ENCODE data around the gene FOXN3. TPM values are rescaled to one million over a fixed set of nuclear protein-coding genes. Genes with fewer than 3 reads are reported as not detected.

Gene FOXN3
- total RNA-seq, 1 experiment from 2014 or later: 125 TPM

DNA sequence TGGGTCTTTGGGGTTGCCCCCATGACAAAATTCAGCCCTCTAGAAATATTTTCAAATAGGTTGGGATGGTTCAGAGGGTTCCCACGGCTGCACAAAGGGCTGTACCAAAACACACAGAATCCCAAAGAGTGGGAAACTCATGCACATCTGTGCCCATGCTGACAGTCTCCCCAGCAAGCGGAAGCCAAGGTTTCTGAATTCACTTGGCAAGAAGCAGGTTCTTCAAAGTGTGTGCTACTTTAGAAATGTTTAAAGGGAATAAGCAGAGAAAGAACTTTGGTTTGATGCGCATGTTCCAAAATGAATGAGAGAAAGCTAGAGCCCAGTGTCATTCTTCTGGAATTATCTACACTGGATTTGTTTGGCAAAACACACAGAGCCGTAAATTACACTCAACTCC, 46.7 kb downstream of the FOXN3 start:
- Histone ChIP-seq H4K8ac (replicated peaks; ENCODE audit: insufficient read length, low read depth, low read length) (no peak overlapping the region), H3K79me1 (ENCODE audit: insufficient read depth, low read depth, low read length, poor library complexity, severe bottlenecking) (peaks cover 10% of the 10 kb centered on the region), H3K18ac (ENCODE audit: insufficient read length, low read depth, low read length) (no peak overlapping the region), H3K14ac (ENCODE audit: insufficient read depth, low read length) (no peak overlapping the region), H3K23ac (ENCODE audit: insufficient read length, low read depth, low read length) (no peak overlapping the region), H4K5ac (ENCODE audit: insufficient read length, low read depth, low read length) (no peak overlapping the region), H3T11ph (ENCODE audit: low read length) (no peak overlapping the region), H3K4me2 (ENCODE audit: insufficient read depth, insufficient read length, low read length) (no peak overlapping the region), H3K56ac (ENCODE audit: insufficient read length, low read depth, low read length) (no peak overlapping the region), H2AFZ (ENCODE audit: low read length) (no peak overlapping the region), H2BK15ac (ENCODE audit: low read depth, low read length) (no peak overlapping the region), H3K4me1 (ENCODE audit: insufficient read depth, low read length) (peaks cover 12% of the 10 kb centered on the region; the same call in 1 of the 2 replicates), H3K23me2 (ENCODE audit: insufficient read length, low read depth, low read length, poor library complexity, severe bottlenecking) (no peaks in the 10 kb centered on the region), H3K79me2 (ENCODE audit: insufficient read depth, low read length) (peaks cover 50% of the 10 kb centered on the region; the same call in 1 of the 2 replicates), H3K4ac (ENCODE audit: low read depth, low read length) (no peak overlapping the region), H3K27me3 (ENCODE audit: insufficient read depth, low read length) (no peaks in the 10 kb centered on the region), H3K9ac (ENCODE audit: extremely low read depth, insufficient read length, low read length) (no peak overlapping the region), H3K9me3 (ENCODE audit: control insufficient read depth, low read depth, low read length) (no peaks in the 10 kb centered on the region), H2BK20ac (ENCODE audit: low read depth, low read length, poor library complexity, severe bottlenecking) (no peak overlapping the region), H4K20me1 (ENCODE audit: control insufficient read depth, insufficient read depth, insufficient read length) (no peaks in the 10 kb centered on the region), H2BK120ac (ENCODE audit: low read depth, low read length, poor library complexity, severe bottlenecking) (no peak overlapping the region), H2BK5ac (ENCODE audit: insufficient read length, low read length) (no peak overlapping the region), H2BK12ac (ENCODE audit: insufficient read length, low read depth, low read length) (no peak overlapping the region), H4K91ac (ENCODE audit: insufficient read length, low read depth, low read length) (no peak overlapping the region), H3K27ac (ENCODE audit: insufficient read length, low read depth, low read length) (no peak overlapping the region), H2AK5ac (ENCODE audit: insufficient read length, low read length) (no peak overlapping the region)
- H3K9me3 Mint-ChIP-seq: peaks cover 0 to 3% of the 10 kb centered on the region in 2 experiments; a peak in 2 of 5 replicates
- H3K4me3 Mint-ChIP-seq: no peak overlapping the region
- H3K27me3 Mint-ChIP-seq (ENCODE audit: low read depth): no peaks in the 10 kb centered on the region
- no CpG with 5 or more reads among the region's 4 CpGs for WGBS (ENCODE audit: extremely low coverage, insufficient read length, low lambda C conversion rate)
- peaks cover 62% of the 10 kb centered on the region in 2 experiments for H3K4me1 Mint-ChIP-seq
- peaks cover 10 to 24% (median 10%) of the 10 kb centered on the region in 3 experiments for H3K36me3 Mint-ChIP-seq (ENCODE audit: insufficient read depth in 1 of 3, low read depth in 3 of 3)
- TF ChIP-seq CTCF (conservative IDR thresholded peaks at IDR 0.05): no peak
- DNase-seq: peak; percentile 11
- H3K27ac Mint-ChIP-seq: peak overlapping the region in 2 of 3 experiments; percentile 79 to 85; a peak in 4 of 7 replicates
